Fibroblast of mammary gland (primary cell): ENCODE data around the gene SMIM13.

Experiments used
- DNase-seq: peaks from one replicate; pipeline ENCODE4 v3.0.0-alpha.2; 2010; ENCODE audit warnings: low read depth
- H3K4me3 ChIP-seq: 2 replicates; pipeline ENCODE4 v1.5.1; 2011; ENCODE audit warnings: low read depth, mild to moderate bottlenecking, low read length, moderate library complexity; ENCODE audit not compliant: control insufficient read depth
- TF ChIP-seq, protein P1 (sequence below): conservative IDR thresholded peaks from 2 replicates; pipeline ENCODE4 v1.5.1; 2011; ENCODE audit warnings: low read depth, low read length, inconsistent platforms; ENCODE audit not compliant: control insufficient read depth, insufficient read depth

SMIM13 gene

DNA sequence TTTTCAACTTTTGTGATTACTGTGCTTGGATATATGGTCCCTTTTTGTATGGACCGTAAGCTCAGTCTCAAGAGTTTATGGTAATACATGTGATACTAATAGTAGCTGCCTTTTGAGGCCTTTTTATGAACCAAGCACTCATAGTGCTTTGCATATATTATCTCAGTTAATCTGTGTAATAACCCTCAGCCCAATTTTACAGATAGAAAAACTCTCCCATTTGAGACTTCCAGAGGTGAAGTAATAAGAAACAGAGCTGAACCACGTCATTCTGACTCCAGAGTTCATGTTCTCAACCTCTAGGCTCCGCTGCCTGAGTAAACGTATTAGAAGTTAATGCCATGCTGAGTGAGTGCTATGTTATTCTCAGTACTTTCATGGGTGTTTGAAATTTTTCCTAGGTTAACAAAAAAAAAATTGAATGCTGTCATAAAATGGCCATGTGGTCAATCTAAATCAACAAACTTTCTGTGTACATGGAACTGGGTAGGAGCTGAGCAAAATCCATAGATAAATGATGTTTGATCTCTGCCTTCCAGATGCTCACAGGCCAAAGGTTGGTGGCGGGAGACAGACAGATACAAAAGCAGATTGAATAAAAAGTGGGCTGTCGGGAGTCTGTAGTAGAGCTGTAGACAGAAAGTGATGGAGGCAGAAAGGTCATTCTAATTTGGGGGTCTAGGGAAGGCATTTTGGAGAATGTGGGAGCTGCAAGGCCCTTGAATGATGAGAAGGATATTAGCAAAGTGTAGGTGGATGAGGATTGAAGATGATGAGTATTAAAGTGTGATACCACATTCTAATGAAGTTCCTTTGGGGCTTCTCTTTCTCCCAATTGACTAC lies 26.9 kb upstream of the SMIM13 start:
- H3K4me3 ChIP-seq, result no peak overlapping the region
- DNase-seq, result no peak
- TF ChIP-seq, protein P1, sequence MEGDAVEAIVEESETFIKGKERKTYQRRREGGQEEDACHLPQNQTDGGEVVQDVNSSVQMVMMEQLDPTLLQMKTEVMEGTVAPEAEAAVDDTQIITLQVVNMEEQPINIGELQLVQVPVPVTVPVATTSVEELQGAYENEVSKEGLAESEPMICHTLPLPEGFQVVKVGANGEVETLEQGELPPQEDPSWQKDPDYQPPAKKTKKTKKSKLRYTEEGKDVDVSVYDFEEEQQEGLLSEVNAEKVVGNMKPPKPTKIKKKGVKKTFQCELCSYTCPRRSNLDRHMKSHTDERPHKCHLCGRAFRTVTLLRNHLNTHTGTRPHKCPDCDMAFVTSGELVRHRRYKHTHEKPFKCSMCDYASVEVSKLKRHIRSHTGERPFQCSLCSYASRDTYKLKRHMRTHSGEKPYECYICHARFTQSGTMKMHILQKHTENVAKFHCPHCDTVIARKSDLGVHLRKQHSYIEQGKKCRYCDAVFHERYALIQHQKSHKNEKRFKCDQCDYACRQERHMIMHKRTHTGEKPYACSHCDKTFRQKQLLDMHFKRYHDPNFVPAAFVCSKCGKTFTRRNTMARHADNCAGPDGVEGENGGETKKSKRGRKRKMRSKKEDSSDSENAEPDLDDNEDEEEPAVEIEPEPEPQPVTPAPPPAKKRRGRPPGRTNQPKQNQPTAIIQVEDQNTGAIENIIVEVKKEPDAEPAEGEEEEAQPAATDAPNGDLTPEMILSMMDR, result no peak

DNA sequence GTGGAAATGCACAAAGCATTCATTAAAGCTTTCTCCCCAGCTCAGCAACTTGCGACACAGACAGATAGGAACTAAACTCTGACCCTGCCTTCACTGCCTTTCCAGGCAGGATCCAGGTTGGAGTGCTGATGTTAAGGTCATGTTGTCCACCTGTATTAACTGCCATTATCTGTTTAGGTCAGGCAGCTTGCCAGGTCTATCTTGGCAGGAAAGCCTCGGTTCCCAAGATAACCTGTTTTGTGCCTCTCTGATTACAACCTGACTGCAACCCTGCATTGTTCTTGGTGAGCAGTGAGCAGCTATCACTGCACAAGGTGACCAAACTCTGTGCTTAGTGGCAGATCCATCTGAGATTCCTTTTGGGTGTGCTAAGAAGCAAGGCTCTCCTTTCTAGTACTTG lies 26.3 kb upstream of the SMIM13 start:
- no peak for DNase-seq
- no peak overlapping the region for H3K4me3 ChIP-seq
- TF ChIP-seq, protein P1, result no peak

DNA sequence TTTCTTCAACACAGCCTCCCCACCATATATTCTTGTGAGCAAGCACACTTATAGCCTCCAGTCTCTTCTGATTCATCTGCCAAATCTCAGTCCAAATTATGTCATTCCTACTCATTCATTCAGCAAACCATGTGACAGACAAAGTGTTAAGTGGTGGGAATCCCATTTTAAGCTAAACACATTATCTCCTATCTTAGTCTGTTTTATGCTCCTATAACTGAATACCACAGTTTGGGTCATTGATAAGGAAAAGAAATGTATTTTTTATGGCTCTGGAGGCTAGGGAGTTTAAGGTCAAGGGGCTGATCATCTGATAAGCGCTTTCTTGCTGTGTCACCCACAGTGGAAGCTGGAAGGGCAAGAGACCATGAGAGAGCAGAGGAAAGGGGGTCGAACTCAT lies 23.9 kb upstream of the SMIM13 start:
- no peak overlapping the region for H3K4me3 ChIP-seq
- TF ChIP-seq, protein P1, result no peak
- no peak for DNase-seq

DNA sequence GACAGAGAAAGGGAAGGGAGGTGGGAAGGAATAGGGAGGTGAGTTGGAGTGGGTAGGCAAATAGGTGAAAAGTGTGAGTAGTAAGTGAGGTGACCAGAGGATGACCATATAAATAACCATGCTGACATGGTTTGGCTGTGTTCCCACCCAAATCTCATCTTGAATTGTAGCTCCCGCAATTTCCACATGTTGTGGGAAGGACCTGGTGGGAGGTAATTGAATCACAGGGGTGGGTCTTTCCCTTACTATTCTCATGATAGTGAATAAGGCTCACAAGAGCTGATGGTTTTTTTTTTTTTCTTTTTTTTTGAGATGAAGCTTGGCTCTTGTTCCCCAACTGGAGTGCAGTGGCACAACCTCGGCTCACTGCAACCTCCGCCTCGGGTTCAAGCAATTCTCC lies 21.5 kb upstream of the SMIM13 start:
- no peak for DNase-seq
- TF ChIP-seq, protein P1, result no peak
- no peak overlapping the region for H3K4me3 ChIP-seq

DNA sequence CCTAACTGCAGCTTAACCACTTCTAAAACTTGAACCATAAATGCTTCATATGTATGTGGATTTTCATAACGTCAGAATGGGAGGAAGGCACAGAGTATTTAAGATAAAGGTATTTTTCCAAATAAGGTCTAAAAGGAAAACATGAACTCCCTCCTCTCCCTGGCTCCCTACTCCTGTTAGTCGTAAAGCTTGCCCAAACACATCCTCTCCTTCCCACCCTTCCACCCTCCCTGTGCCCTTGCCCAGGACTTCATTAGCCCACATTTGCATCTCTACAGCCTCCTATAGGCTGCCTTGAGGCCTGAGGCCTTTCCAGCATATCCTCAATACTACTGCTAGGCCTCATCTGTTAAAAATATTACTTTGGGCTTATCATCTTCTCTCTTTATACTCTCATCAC lies 17.1 kb upstream of the SMIM13 start:
- H3K4me3 ChIP-seq, result no peak overlapping the region
- no peak for DNase-seq
- TF ChIP-seq, protein P1, result no peak

DNA sequence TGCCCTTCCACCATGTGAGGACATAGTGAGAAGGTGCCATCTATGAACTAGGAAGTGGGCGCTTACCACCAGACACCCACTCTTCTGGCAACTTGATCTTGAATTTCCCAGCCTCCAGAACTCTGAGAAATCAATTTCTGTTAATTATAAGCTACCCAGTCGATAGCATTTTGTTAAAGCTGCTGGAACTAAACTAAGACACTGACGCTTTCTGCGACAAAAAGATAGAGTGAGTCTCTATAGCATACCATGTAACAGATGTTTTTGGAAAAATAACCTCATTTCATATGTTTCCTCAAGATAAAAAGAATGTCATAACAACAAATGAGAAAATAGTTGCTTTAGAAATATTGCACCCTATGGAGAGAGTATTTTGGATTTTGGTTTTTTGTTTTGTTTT lies 15.4 kb upstream of the SMIM13 start:
- H3K4me3 ChIP-seq, result no peak overlapping the region
- DNase-seq, result no peak
- TF ChIP-seq, protein P1, result no peak
